HCT116 (cell line): ENCODE results near the gene MADD. TPM values are rescaled to one million over a fixed set of nuclear protein-coding genes. Genes with fewer than 3 reads are reported as not detected.

Experiments used
- ATAC-seq: fragments of 200-7000 bp; cut with Tn5 transposase; 2 replicates; pipeline ENCODE4 v1.9.1; 2020; ENCODE audit warnings: mild to moderate bottlenecking, moderate library complexity
- BruUV-seq: library from RNA; stranded (reverse); fragments of 400-500 nt; replicated peaks from 2 replicates; lab custom pipeline; 2021; lab: Mats Ljungman, UMichigan
- CTCF ChIA-PET: fragments of 300-600 bp; sonication (Branson Sonifier 250); formaldehyde crosslinking; loops from one replicate; lab custom pipeline; 2021; ENCODE audit warnings: antibody characterized with exemption; lab: Charles Lee
- POLR2A ChIA-PET: fragments of 300-600, 350-600 bp; sonication (Branson Sonifier 250); formaldehyde crosslinking; loops from one replicate; lab custom pipeline; 2021; ENCODE audit warnings: antibody characterized with exemption; lab: Charles Lee
- RAD21 ChIA-PET, 2 experiments: fragments of 300-600 bp; sonication (Branson Sonifier 250); formaldehyde crosslinking; loops; one replicate each; lab custom pipeline; 2023; ENCODE audit warnings: low total read pairs in 2 of 2; ENCODE audit not compliant: uncharacterized antibody in 2 of 2, unreplicated experiment in 2 of 2, low non-redundant PET in 1 of 2; lab: Charles Lee
- DNase-seq: peaks from one replicate; pipeline ENCODE4 v3.0.0-alpha.2; 2010; ENCODE audit warnings: low read depth, low spot score
- H2AFZ ChIP-seq: fragments of 200-600 bp; shearing (Covaris generic), sonication (generic); 2 replicates; pipeline ENCODE4 v1.6.1; 2017; ENCODE audit warnings: low read depth, mixed run types, mixed read lengths, antibody characterized with exemption, low read length; ENCODE audit not compliant: poor library complexity, severe bottlenecking
- H3K27ac ChIP-seq: 2 replicates; pipeline ENCODE4 v1.5.1; 2012; ENCODE audit warnings: low read depth, low read length
- H3K27me3 ChIP-seq: fragments of 200-600 bp; sonication (generic); 2 replicates; pipeline ENCODE4 v1.6.1; 2016; ENCODE audit warnings: mixed run types, low read length, mixed read lengths; ENCODE audit not compliant: insufficient read depth
- H3K36me3 ChIP-seq, 2 experiments: fragments of 200-500 bp in 1 of 2; fragments of 200-600 bp in 1 of 2; sonication (Bioruptor generic) in 1 of 2; sonication (generic) in 1 of 2; 2 replicates each; pipeline versions ENCODE4 v1.5.1 to v1.6.1; 2014 to 2016; ENCODE audit warnings: low read length in 2 of 2, inconsistent platforms in 1 of 2, mixed read lengths in 1 of 2, mixed run types in 1 of 2; ENCODE audit not compliant: insufficient read depth in 2 of 2, control insufficient read depth in 1 of 2
- H3K4me1 ChIP-seq, 2 experiments: fragments of 200-600 bp in 1 of 2; sonication (generic) in 1 of 2; 2 replicates each; pipeline versions ENCODE4 v1.5.1 to v1.6.1; 2012 to 2017; ENCODE audit warnings: low read length in 2 of 2, inconsistent platforms in 1 of 2, mild to moderate bottlenecking in 1 of 2, mixed read lengths in 1 of 2, mixed run types in 1 of 2, moderate library complexity in 1 of 2; ENCODE audit not compliant: insufficient read depth in 2 of 2, control insufficient read depth in 1 of 2
- H3K4me2 ChIP-seq: fragments of 200-600 bp; sonication (generic); 2 replicates; pipeline ENCODE4 v1.6.1; 2017; ENCODE audit warnings: mixed run types, low read length, mixed read lengths
- H3K4me3 ChIP-seq, 2 experiments: fragments of 200-600 bp in 1 of 2; sonication (generic) in 1 of 2; replicated peaks in 1 of 2; 2 replicates each; pipeline ENCODE4 v1.5.1; 2011 to 2016; ENCODE audit warnings: low read length in 2 of 2, control low read depth in 1 of 2, low read depth in 1 of 2, mild to moderate bottlenecking in 1 of 2, mixed read lengths in 1 of 2, mixed run types in 1 of 2
- H3K79me2 ChIP-seq: fragments of 200-600 bp; sonication (generic); 2 replicates; pipeline ENCODE4 v1.6.1; 2017; ENCODE audit warnings: mild to moderate bottlenecking, mixed run types, low read length, moderate library complexity, mixed read lengths; ENCODE audit not compliant: insufficient read depth
- H3K9ac ChIP-seq: fragments of 200-600 bp; sonication (generic); 2 replicates; pipeline ENCODE4 v1.6.1; 2016; ENCODE audit warnings: low read length, mixed read lengths
- H3K9me2 ChIP-seq: fragments of 200-600 bp; sonication (generic), shearing (Covaris generic); 2 replicates; pipeline ENCODE4 v1.6.1; 2017; ENCODE audit warnings: mixed run types, mild to moderate bottlenecking, moderate library complexity; ENCODE audit not compliant: insufficient read depth
- H3K9me3 ChIP-seq, 2 experiments: fragments of 200-500 bp in 1 of 2; fragments of 200-600 bp in 1 of 2; sonication (Bioruptor generic) in 1 of 2; sonication (generic) in 1 of 2; 2 replicates each; pipeline ENCODE4 v1.6.1; 2014 to 2017; ENCODE audit warnings: low read length in 2 of 2, mixed read lengths in 2 of 2, inconsistent platforms in 1 of 2, low read depth in 1 of 2, mild to moderate bottlenecking in 1 of 2, mixed run types in 1 of 2, moderate library complexity in 1 of 2; ENCODE audit not compliant: control insufficient read depth in 1 of 2, insufficient read depth in 1 of 2
- H4K20me1 ChIP-seq: fragments of 200-600 bp; sonication (generic), shearing (Covaris generic); 2 replicates; pipeline ENCODE4 v1.6.1; 2017; ENCODE audit warnings: mixed run types, mild to moderate bottlenecking, moderate library complexity; ENCODE audit not compliant: insufficient read depth
- CBX3 ChIP-seq: IDR thresholded peaks from 2 replicates; pipeline ENCODE4 v1.6.1; 2012; ENCODE audit warnings: low read depth
- CEBPB ChIP-seq: IDR thresholded peaks from 2 replicates; pipeline ENCODE4 v1.6.1; 2012; ENCODE audit warnings: low read depth
- EZH2 ChIP-seq: fragments of 200-600 bp; sonication (generic); IDR thresholded peaks from 2 replicates; pipeline ENCODE4 v1.6.1; 2017; ENCODE audit warnings: antibody characterized with exemption, mixed run types
- EZH2phosphoT487 ChIP-seq: fragments of 200-600 bp; IDR thresholded peaks from 2 replicates; pipeline ENCODE4 v1.6.1; 2018; ENCODE audit warnings: antibody characterized with exemption, borderline replicate concordance
- FOSL1 ChIP-seq: IDR thresholded peaks from 2 replicates; pipeline ENCODE4 v1.6.1; 2012; ENCODE audit warnings: low read depth
- JUND ChIP-seq: IDR thresholded peaks from 2 replicates; pipeline ENCODE4 v1.6.1; 2012
- MAX ChIP-seq: IDR thresholded peaks from 2 replicates; pipeline ENCODE4 v1.6.1; 2012
- POLR2AphosphoS5 ChIP-seq: IDR thresholded peaks from 2 replicates; pipeline ENCODE4 v1.6.1; 2011; ENCODE audit warnings: mild to moderate bottlenecking, low read depth, low read length, moderate library complexity
- RAD21 ChIP-seq: IDR thresholded peaks from 2 replicates; pipeline ENCODE4 v1.6.1; 2012; ENCODE audit warnings: low read depth, mild to moderate bottlenecking
- SRF ChIP-seq: IDR thresholded peaks from 2 replicates; pipeline ENCODE4 v1.6.1; 2012; ENCODE audit warnings: low read depth
- TCF7L2 ChIP-seq: IDR thresholded peaks from 2 replicates; pipeline ENCODE4 v1.7.0; 2011; ENCODE audit warnings: borderline replicate concordance, inconsistent platforms; ENCODE audit not compliant: insufficient read depth, insufficient read length; ENCODE audit errors: extremely low read depth
- ZBTB33 ChIP-seq: IDR thresholded peaks from 2 replicates; pipeline ENCODE4 v1.6.1; 2011; ENCODE audit warnings: mild to moderate bottlenecking, low read length, moderate library complexity; ENCODE audit not compliant: insufficient replicate concordance; ENCODE audit errors: extremely low read depth
- ZFX ChIP-seq: fragments of 450-650 bp; IDR thresholded peaks from 2 replicates; pipeline ENCODE4 v1.6.1; 2017
- ZNF274 ChIP-seq: fragments of 200-500 bp; sonication (Bioruptor generic); IDR thresholded peaks from 2 replicates; pipeline ENCODE4 v1.6.1; 2014; ENCODE audit warnings: mild to moderate bottlenecking, low read depth, low read length, inconsistent platforms
- intact Hi-C: fragments of 100-400 bp; cut with micrococcal nuclease; formaldehyde crosslinking; loops from 2 replicates; pipeline ENCODE4 v1.10.0; 2022
- total RNA-seq: library from RNA; stranded (reverse); gene quantifications from one replicate; pipeline ENCODE4 v1.2.1, GENCODE V29; 2021; ENCODE audit not compliant: unreplicated experiment
- TF ChIP-seq, protein P1 (sequence below), 3 experiments: fragments of 200-600 bp in 1 of 3; sonication (generic) in 1 of 3; IDR thresholded peaks in 2 of 3; conservative IDR thresholded peaks in 1 of 3; 2 replicates each; pipeline ENCODE4 v1.5.1; 2012 to 2017; ENCODE audit warnings: low read depth in 2 of 3, low read length in 2 of 3, antibody characterized with exemption in 1 of 3, borderline replicate concordance in 1 of 3, control low read depth in 1 of 3, mild to moderate bottlenecking in 1 of 3, mixed read lengths in 1 of 3, mixed run types in 1 of 3, moderate library complexity in 1 of 3; ENCODE audit not compliant: insufficient read depth in 1 of 3

Gene MADD
- total RNA-seq, 1 experiment from 2014 or later: 37.1 TPM

DNA sequence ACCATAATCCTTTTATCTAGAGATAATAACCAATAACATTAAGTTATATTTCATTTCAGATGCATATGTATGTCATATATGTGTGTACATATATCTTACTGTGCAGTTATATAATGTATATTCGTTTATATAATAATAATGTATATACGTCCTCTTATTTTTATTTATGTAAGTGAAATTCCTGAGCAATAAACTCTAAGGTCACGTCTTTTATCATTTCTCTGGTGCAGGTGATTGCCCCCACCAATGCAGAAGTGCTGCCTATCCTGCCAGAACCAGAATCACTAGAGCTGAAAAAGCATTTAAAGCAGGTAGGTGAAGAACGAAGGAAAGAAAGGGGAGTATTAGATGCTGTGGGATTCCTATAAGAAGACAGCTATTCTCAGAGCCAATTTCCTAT is 8.8 kb downstream of the MADD start:
- Histone ChIP-seq H3K27ac (no peak overlapping the region), H3K36me3 (peaks cover 44 to 64% of the 10 kb centered on the region in 2 experiments), H3K79me2 (peaks cover 8% of the 10 kb centered on the region), H3K27me3 (no peaks in the 10 kb centered on the region), H3K9me3 (no peaks in the 10 kb centered on the region), H3K9me2 (no peaks in the 10 kb centered on the region), H3K9ac (no peak overlapping the region), H2AFZ (no peak overlapping the region), H3K4me3 (no peak overlapping the region), H4K20me1 (no peaks in the 10 kb centered on the region), H3K4me2 (no peak overlapping the region), H3K4me1 (no peaks in the 10 kb centered on the region)
- RAD21 ChIA-PET: no interaction called here
- BruUV-seq: no TSS peak
- POLR2A ChIA-PET: no interaction called here
- DNase-seq (no peak), ATAC-seq (no peak)
- TF ChIP-seq RAD21: no peak
- no peak for TF ChIP-seq TCF7L2
- TF ChIP-seq ZNF274: no peak
- TF ChIP-seq CBX3: no peak
- TF ChIP-seq JUND: no peak
- no peak for TF ChIP-seq ZBTB33
- intact Hi-C loops: no loop called here
- CTCF ChIA-PET: no interaction called here

DNA sequence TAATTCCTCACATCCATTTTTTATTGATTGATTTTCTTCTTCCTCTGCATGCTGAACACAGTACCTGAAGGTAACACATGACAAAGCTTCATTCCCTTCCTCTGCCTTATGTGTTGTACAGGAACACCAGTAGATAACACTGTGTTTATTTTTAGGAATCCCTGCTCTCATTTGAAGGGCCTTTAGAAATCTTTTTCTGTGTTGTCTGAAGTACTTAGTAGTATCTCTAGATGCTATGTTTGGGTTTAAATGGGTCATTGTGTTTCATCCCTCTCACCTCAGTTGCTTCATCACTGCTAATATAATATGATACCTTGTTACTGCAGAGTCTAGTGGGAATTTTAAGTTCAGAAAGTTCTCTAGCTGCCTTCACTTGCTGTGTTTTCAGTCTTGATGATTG is 10.2 kb downstream of the MADD start:
- intact Hi-C loops: no loop called here
- ATAC-seq (no peak), DNase-seq (no peak)
- Histone ChIP-seq H3K36me3 (peaks cover 57 to 71% of the 10 kb centered on the region in 2 experiments), H3K4me1 (no peaks in the 10 kb centered on the region), H3K9me2 (no peaks in the 10 kb centered on the region), H3K9me3 (no peaks in the 10 kb centered on the region), H3K79me2 (no peaks in the 10 kb centered on the region), H3K9ac (no peak overlapping the region), H3K4me2 (no peak overlapping the region), H4K20me1 (no peaks in the 10 kb centered on the region), H3K27ac (no peak overlapping the region), H3K4me3 (no peak overlapping the region), H2AFZ (no peak overlapping the region), H3K27me3 (no peaks in the 10 kb centered on the region)
- RAD21 ChIA-PET: no interaction called here
- no TSS peak for BruUV-seq
- POLR2A ChIA-PET: interaction anchor here (0.8 kb wide), 1 partner anchor 9 kb away, joined by 3 read pairs; no protein-coding TSS in a partner anchor
- CTCF ChIA-PET: no interaction called here
- no peak for TF ChIP-seq RAD21
- TF ChIP-seq EZH2phosphoT487: no peak
- TF ChIP-seq POLR2AphosphoS5: no peak
- TF ChIP-seq ZFX: no peak
- TF ChIP-seq, protein P1, sequence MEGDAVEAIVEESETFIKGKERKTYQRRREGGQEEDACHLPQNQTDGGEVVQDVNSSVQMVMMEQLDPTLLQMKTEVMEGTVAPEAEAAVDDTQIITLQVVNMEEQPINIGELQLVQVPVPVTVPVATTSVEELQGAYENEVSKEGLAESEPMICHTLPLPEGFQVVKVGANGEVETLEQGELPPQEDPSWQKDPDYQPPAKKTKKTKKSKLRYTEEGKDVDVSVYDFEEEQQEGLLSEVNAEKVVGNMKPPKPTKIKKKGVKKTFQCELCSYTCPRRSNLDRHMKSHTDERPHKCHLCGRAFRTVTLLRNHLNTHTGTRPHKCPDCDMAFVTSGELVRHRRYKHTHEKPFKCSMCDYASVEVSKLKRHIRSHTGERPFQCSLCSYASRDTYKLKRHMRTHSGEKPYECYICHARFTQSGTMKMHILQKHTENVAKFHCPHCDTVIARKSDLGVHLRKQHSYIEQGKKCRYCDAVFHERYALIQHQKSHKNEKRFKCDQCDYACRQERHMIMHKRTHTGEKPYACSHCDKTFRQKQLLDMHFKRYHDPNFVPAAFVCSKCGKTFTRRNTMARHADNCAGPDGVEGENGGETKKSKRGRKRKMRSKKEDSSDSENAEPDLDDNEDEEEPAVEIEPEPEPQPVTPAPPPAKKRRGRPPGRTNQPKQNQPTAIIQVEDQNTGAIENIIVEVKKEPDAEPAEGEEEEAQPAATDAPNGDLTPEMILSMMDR (IDR thresholded peaks at IDR 0.05 in 2 of 3, conservative IDR thresholded peaks at IDR 0.05 in 1 of 3; ENCODE audit: borderline replicate concordance in 1 of 3, insufficient read depth in 1 of 3, low read depth in 2 of 3, low read length in 2 of 3): no peak
- no peak for TF ChIP-seq EZH2
- no peak for TF ChIP-seq TCF7L2
- TF ChIP-seq FOSL1: no peak
- no peak for TF ChIP-seq CEBPB
- no peak for TF ChIP-seq ZBTB33
- TF ChIP-seq SRF: no peak
- TF ChIP-seq MAX: no peak
